Esophagus squamous epithelium (tissue), 5 donors: Measurements from ENCODE around the gene EPS15. TPM values are rescaled to one million over a fixed set of nuclear protein-coding genes. Genes with fewer than 3 reads are reported as not detected.
A peak's percentile ranks its signal among the peaks of the same experiment; 100 is the strongest.

Experiments used
- DNase-seq: peaks from one replicate; lab custom pipeline; 2025; lab: John Stamatoyannopoulos, UW
- H3K27ac ChIP-seq, 4 donors: fragments of 200-600 bp; sonication (generic); one replicate each; pipeline ENCODE4 v1.5.1; 2016 to 2019; ENCODE audit warnings: mild to moderate bottlenecking in 1 of 4
- H3K27me3 ChIP-seq, 4 donors: fragments of 200-600 bp; sonication (generic); 1 replicate in 3 of 4; 2 replicates in 1 of 4; pipeline versions ENCODE4 v1.5.1 to v1.6.0; 2017 to 2021; ENCODE audit warnings: antibody characterized with exemption in 1 of 4
- H3K36me3 ChIP-seq, 3 donors: fragments of 200-600 bp; sonication (generic); one replicate each; pipeline ENCODE4 v1.5.1; 2016 to 2019
- H3K4me1 ChIP-seq, 3 donors: fragments of 200-600 bp; sonication (generic); one replicate each; pipeline ENCODE4 v1.5.1; 2017 to 2019
- H3K4me3 ChIP-seq, 4 donors: fragments of 200-600 bp; sonication (generic); 1 replicate in 3 of 4; 2 replicates in 1 of 4; pipeline ENCODE4 v1.5.1; 2016 to 2019; ENCODE audit warnings: mild to moderate bottlenecking in 2 of 4, moderate library complexity in 1 of 4
- H3K9me3 ChIP-seq, 3 donors: fragments of 200-600 bp; sonication (generic); one replicate each; pipeline ENCODE4 v1.5.1; 2016 to 2019
- POLR2A ChIP-seq, 4 donors: fragments of 450-650 bp; IDR thresholded peaks; one replicate each; pipeline ENCODE4 v1.6.1; 2017; ENCODE audit warnings: antibody characterized with exemption in 4 of 4, mild to moderate bottlenecking in 4 of 4, moderate library complexity in 3 of 4
- WGBS, 2 donors: methylation state at CpG; one replicate each; pipeline ENCODE4 v1.1.5; 2018; 5-methylcytosine and 5-hydroxymethylcytosine counted together
- intact Hi-C: fragments of 100-400 bp; cut with DNase I; formaldehyde crosslinking; loops from one replicate; pipeline ENCODE4 v1.15.0; 2022
- total RNA-seq, 4 donors: library from RNA; depleted of rRNA; stranded (reverse); fragments of >200 nt; gene quantifications; one replicate each; pipeline ENCODE4 v1.1.0, GENCODE V29; 2016
- TF ChIP-seq, protein P1 (sequence below), 6 experiments: fragments of 450-650 bp in 4 of 6; fragments of 200-600 bp in 2 of 6; sonication (generic) in 2 of 6; IDR thresholded peaks; one replicate each; pipeline ENCODE4 v1.5.1; 2016 to 2019; ENCODE audit warnings: antibody characterized with exemption in 6 of 6, mild to moderate bottlenecking in 4 of 6, moderate library complexity in 4 of 6
- donor health status: DM: yes; HTN: yes; CAD: no.

Gene EPS15
- total RNA-seq: 10 to 100 TPM; 24.8 to 86.8 (median 46.8) TPM

DNA sequence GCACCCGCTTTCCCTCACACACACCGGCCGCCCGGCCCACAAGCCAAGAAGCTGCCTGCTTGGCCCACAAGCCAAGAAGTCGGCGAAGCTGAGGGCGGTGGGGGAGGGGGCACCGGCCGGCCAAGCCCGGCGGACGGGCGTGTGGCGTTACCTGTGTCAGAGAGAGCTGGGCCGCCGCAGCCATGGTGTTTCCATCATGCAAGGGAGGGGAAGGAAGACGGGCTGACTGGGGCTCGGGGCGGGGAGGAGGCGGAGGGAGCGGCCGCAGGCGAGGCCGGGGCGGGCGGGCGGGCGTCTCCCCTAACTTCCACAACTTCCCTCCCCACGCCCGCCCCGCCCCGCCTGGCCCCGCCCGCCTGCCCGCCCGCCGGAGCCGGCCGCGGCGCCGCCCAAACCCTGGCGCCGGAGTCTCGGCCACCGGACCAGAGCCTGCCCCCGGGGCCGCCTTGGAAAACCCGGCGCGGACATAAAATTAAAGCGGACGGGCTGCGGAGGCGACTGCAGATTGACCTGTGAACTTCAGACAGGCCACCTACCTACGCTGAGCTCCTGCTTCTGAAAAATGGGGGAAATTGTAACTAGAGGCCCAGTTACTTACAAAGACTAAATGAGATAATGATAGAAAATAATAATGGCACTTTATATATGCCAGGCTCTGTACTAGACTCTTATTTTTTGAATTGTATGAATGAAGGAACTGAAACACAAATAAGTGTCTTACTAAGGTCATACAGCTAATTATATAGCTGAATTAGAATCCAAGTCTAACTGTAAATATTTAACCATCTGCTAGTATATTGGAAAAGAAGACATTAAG lies at the start of gene EPS15:
EPS15 (minus strand) TSS at position 219 of the 817 bp plus-strand sequence; CDS start at position 184, 35 bp downstream.
- DNase-seq: peak; percentile 58
- Histone ChIP-seq H3K4me1 (peaks cover 0 to 51% (median 22%) of the 10 kb centered on the region in 3 donors), H3K27me3 (no peaks in the 10 kb centered on the region), H3K36me3 (no peaks in the 10 kb centered on the region), H3K27ac (peak within 1 kb of the TSS; percentile 92 to 98 (median 96)), H3K9me3 (no peaks in the 10 kb centered on the region), H3K4me3 (peak within 1 kb of the TSS; percentile 64 to 93 (median 82))
- TF ChIP-seq, protein P1, sequence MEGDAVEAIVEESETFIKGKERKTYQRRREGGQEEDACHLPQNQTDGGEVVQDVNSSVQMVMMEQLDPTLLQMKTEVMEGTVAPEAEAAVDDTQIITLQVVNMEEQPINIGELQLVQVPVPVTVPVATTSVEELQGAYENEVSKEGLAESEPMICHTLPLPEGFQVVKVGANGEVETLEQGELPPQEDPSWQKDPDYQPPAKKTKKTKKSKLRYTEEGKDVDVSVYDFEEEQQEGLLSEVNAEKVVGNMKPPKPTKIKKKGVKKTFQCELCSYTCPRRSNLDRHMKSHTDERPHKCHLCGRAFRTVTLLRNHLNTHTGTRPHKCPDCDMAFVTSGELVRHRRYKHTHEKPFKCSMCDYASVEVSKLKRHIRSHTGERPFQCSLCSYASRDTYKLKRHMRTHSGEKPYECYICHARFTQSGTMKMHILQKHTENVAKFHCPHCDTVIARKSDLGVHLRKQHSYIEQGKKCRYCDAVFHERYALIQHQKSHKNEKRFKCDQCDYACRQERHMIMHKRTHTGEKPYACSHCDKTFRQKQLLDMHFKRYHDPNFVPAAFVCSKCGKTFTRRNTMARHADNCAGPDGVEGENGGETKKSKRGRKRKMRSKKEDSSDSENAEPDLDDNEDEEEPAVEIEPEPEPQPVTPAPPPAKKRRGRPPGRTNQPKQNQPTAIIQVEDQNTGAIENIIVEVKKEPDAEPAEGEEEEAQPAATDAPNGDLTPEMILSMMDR (IDR thresholded peaks at IDR 0.05): peak in 1 of 6 experiments; percentile 18
- peak in 3 of 4 donors; percentile 34 to 80 (median 42) for TF ChIP-seq POLR2A (IDR thresholded peaks at IDR 0.05)
- intact Hi-C loops: no loop called here
- 2 to 5% methylated on average over 5 to 8 of the region's 56 CpGs for WGBS, 2 donors

DNA sequence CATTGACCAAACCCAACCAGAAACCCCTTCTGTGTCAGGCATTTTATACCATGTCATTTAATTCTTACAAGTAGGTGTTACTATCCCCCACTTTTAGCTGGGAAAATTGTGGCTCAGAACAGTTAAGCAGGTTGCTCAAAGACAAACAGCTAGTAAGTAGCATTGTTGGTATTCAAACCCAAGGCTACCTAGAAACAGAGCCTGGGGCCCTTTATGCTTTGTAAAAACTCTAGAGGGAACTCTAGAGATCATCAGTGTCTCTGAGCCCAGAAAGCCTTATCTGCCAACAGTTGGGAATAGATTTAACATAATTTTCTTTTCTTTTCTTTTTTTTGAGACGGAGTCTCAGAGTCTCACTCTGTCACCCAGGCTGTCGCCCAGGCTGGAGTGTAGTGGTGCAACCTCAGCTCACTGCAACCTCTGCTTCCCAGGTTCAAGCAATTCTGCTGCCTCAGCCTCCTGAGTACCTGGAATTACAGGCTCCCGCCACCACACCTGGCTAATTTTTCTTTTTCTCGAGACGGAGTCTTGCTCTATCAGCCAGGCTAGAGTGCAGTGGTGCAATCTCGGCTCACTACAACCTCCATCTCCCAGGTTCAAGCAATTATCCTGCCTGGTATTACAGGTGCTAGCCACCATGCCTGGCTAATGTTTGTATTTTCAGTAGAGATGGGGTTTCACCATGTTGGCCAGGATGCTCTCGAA lies 49.3 kb upstream of the EPS15 start:
- TF ChIP-seq, protein P1 (IDR thresholded peaks at IDR 0.05): no peak
- no peak for TF ChIP-seq POLR2A (IDR thresholded peaks at IDR 0.05)
- H3K27ac ChIP-seq: peak overlapping the region in 2 of 4 donors; percentile 58 to 60
- H3K9me3 ChIP-seq: no peaks in the 10 kb centered on the region
- no peaks in the 10 kb centered on the region for H3K27me3 ChIP-seq
- intact Hi-C loops: no loop called here
- H3K4me3 ChIP-seq: no peak overlapping the region
- no peaks in the 10 kb centered on the region for H3K36me3 ChIP-seq
- no peak for DNase-seq
- H3K4me1 ChIP-seq: peaks cover 12 to 43% (median 13%) of the 10 kb centered on the region in 3 donors
- 90 to 95% methylated on average over 7 of the region's 7 CpGs for WGBS, 2 donors

DNA sequence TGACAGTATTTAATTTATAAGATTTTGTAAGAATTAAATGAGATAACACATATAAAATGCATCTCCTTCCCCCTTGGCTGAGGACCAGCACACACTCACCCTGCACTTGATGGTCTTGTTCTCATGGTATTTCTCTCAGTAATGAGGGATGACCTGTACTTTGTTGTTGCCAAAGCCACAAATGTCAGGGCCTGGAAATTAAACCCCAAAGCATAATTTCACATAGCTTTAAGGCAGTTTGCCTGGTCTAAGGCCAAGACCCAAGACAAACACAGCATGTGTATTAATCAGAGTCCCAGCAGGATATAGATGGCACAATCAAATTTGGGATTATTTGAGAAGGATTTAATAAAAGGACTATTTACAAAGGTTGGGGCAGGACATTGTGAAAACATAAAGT lies 48.6 kb upstream of the EPS15 start:
- intact Hi-C loops: no loop called here
- Histone ChIP-seq H3K27me3 (no peaks in the 10 kb centered on the region), H3K36me3 (no peaks in the 10 kb centered on the region), H3K27ac (no peak overlapping the region), H3K9me3 (no peaks in the 10 kb centered on the region), H3K4me1 (peaks cover 12 to 43% (median 13%) of the 10 kb centered on the region in 3 donors), H3K4me3 (no peak overlapping the region)
- TF ChIP-seq, protein P1 (IDR thresholded peaks at IDR 0.05): no peak
- no peak for TF ChIP-seq POLR2A (IDR thresholded peaks at IDR 0.05)
- no peak for DNase-seq

DNA sequence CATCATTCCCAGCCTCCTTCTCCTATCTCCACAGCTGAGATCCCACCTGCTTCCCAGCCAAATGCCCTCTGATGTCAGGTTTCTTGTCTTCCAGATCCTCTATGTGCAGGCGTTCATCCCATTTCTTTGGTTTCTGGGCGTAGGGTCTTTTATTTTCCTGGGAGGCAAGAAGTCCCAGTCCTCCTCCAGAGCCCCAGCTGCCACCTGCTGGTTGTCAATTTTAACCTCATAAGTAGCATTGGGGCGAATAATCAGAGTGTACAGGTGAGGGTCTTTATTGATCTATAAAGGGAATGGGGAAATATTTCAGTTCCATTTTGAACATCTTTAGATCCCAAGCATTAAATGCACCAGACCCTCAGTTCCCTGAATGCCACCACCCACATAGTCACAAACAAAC lies 47.2 kb upstream of the EPS15 start:
- intact Hi-C loops: no loop called here
- DNase-seq: no peak
- no peaks in the 10 kb centered on the region for H3K27me3 ChIP-seq
- no peak overlapping the region for H3K27ac ChIP-seq
- H3K4me3 ChIP-seq: no peak overlapping the region
- no peaks in the 10 kb centered on the region for H3K36me3 ChIP-seq
- H3K9me3 ChIP-seq: no peaks in the 10 kb centered on the region
- H3K4me1 ChIP-seq: peaks cover 12 to 43% (median 13%) of the 10 kb centered on the region in 3 donors
- 89 to 91% methylated on average over 3 of the region's 3 CpGs for WGBS, 2 donors
- TF ChIP-seq, protein P1 (IDR thresholded peaks at IDR 0.05): no peak
- TF ChIP-seq POLR2A (IDR thresholded peaks at IDR 0.05): no peak

DNA sequence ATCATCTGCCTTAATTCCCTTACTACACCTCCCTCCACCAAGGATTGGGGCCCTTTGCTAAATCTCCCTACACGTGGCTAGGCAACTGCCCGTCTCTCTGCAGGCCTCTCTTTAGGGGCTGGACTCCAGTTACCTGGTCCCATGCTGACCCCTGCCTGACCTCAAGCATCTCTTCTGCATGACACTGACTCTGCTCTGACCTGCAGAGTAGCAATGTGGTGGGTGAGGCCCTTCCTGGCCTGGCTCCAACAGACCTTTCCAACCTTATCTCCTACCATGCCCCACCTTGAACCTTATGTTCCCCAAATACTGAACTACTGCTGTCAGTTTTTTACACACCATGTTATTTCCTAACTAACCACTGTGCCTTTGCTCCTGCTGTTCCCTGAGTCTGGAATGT lies 45.9 kb upstream of the EPS15 start:
- no peak for DNase-seq
- intact Hi-C loops: no loop called here
- no peaks in the 10 kb centered on the region for H3K27me3 ChIP-seq
- no peak overlapping the region for H3K4me3 ChIP-seq
- no peaks in the 10 kb centered on the region for H3K9me3 ChIP-seq
- peaks cover 10 to 34% (median 11%) of the 10 kb centered on the region in 3 donors for H3K4me1 ChIP-seq
- H3K27ac ChIP-seq: no peak overlapping the region
- no peak for TF ChIP-seq POLR2A (IDR thresholded peaks at IDR 0.05)
- TF ChIP-seq, protein P1 (IDR thresholded peaks at IDR 0.05): no peak
- WGBS, 2 donors: 71 to 93% methylated on average over 2 of the region's 2 CpGs
- H3K36me3 ChIP-seq: no peaks in the 10 kb centered on the region
